Body of pancreas (tissue), 4 donors: ENCODE results near the gene MAP3K7CL. TPM values are rescaled to one million over a fixed set of nuclear protein-coding genes. Genes with fewer than 3 reads are reported as not detected.

ENCODE experiments used
- ATAC-seq: fragments of 150-250 bp; one replicate; pipeline ENCODE4 v1.9.1; 2016
- DNase-seq, 4 donors: peaks; one replicate each; pipeline ENCODE4 v3.0.0-alpha.2; 2019
- H3K27ac ChIP-seq, 4 donors: fragments of 200-600 bp; sonication (generic); 1 replicate in 3 of 4; 2 replicates in 1 of 4; pipeline versions ENCODE4 v1.5.1 to v1.6.1; 2016 to 2019; ENCODE audit warnings: mild to moderate bottlenecking in 1 of 4, mixed read lengths in 1 of 4, moderate library complexity in 1 of 4
- H3K27me3 ChIP-seq, 2 donors: fragments of 200-600 bp; sonication (generic); one replicate each; pipeline ENCODE4 v1.6.0; 2016; ENCODE audit warnings: mild to moderate bottlenecking in 1 of 2
- H3K36me3 ChIP-seq, 2 donors: fragments of 200-600 bp; sonication (generic); replicated peaks in 1 of 2; 2 replicates each; pipeline ENCODE4 v1.5.1; 2016; ENCODE audit warnings: low read depth in 2 of 2; ENCODE audit not compliant: insufficient read depth in 1 of 2
- H3K4me1 ChIP-seq: fragments of 200-600 bp; sonication (generic); one replicate; pipeline ENCODE4 v1.6.0; 2016
- H3K4me3 ChIP-seq, 2 donors: fragments of 200-600 bp; sonication (generic); 1 replicate in 1 of 2; 2 replicates in 1 of 2; pipeline ENCODE4 v1.5.1; 2016 to 2019
- H3K9me3 ChIP-seq, 3 donors: fragments of 200-600 bp; sonication (generic); 1 replicate in 2 of 3; 2 replicates in 1 of 3; pipeline ENCODE4 v1.5.1; 2016
- CTCF ChIP-seq, 7 experiments: fragments of 450-650 bp in 4 of 7; fragments of 200-600 bp in 3 of 7; sonication (generic) in 3 of 7; IDR thresholded peaks; one replicate each; pipeline ENCODE4 v1.5.1; 2016 to 2019; ENCODE audit warnings: antibody characterized with exemption in 7 of 7
- POLR2A ChIP-seq, 3 donors: fragments of 450-650 bp; IDR thresholded peaks; one replicate each; pipeline ENCODE4 v1.6.1; 2016; ENCODE audit warnings: antibody characterized with exemption in 3 of 3, mild to moderate bottlenecking in 2 of 3
- WGBS, 2 donors: methylation state at CpG; one replicate each; pipeline ENCODE4 v1.1.5; 2017; 5-methylcytosine and 5-hydroxymethylcytosine counted together
- intact Hi-C: fragments of 100-400 bp; cut with DNase I; formaldehyde crosslinking; loops from one replicate; pipeline ENCODE4 v1.15.1; 2023
- total RNA-seq, 2 donors: library from RNA; depleted of rRNA; stranded (reverse); fragments of >200 nt; gene quantifications; one replicate each; pipeline ENCODE4 v1.1.0, GENCODE V29; 2016

Gene MAP3K7CL
- total RNA-seq, 2 donors from 2014 or later, result 5.2 to 12.5 TPM

GRCh38 chr21:29085106-29085752 lies 45.2 kb upstream of the MAP3K7CL start:
- Histone ChIP-seq H3K4me3 (no peak overlapping the region), H3K27me3 (no peaks in the 10 kb centered on the region), H3K4me1 (peaks cover 5% of the 10 kb centered on the region), H3K36me3 (no peaks in the 10 kb centered on the region), H3K27ac (no peak overlapping the region), H3K9me3 (no peaks in the 10 kb centered on the region)
- intact Hi-C loops, result no loop called here
- 78 to 81% methylated on average over 8 of the region's 8 CpGs for WGBS, 2 donors
- no peak for TF ChIP-seq POLR2A (IDR thresholded peaks at IDR 0.05)
- no peak for TF ChIP-seq CTCF (IDR thresholded peaks at IDR 0.05)
- no peak for DNase-seq
- ATAC-seq, result no peak

DNA sequence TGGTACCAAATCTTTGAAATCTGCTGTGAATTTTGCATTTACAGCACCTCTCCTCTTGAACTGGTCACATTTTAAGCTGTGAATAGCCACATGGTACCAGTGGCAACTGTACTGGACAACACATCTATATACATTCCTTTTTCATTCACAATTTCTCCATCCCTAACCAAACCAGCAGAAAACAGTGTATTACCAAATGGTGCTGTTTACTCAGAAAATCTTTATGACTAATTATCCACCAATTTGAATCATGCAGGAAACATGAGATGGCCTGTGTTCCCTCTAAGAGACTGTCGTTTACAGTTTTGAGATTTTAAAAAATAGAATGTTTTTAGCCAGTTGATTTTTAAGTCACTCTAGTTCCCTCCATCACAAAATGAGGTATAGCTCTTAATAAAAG lies 39.4 kb upstream of the MAP3K7CL start:
- no peaks in the 10 kb centered on the region for H3K36me3 ChIP-seq
- DNase-seq (no peak), ATAC-seq (no peak)
- H3K27ac ChIP-seq, result no peak overlapping the region
- no peak for TF ChIP-seq POLR2A (IDR thresholded peaks at IDR 0.05)
- TF ChIP-seq CTCF (IDR thresholded peaks at IDR 0.05), result no peak
- intact Hi-C loops, result loop anchor here (5.0 kb wide), 1 partner anchor 281 kb away; no protein-coding TSS in a partner anchor
- WGBS, 2 donors, result 45 to 50% methylated on average over 1 of the region's 1 CpG
- no peaks in the 10 kb centered on the region for H3K9me3 ChIP-seq
- no peak overlapping the region for H3K4me3 ChIP-seq
- H3K27me3 ChIP-seq, result no peaks in the 10 kb centered on the region
- H3K4me1 ChIP-seq, result no peaks in the 10 kb centered on the region

- intact Hi-C loops, result loop anchor here (5.0 kb wide), 1 partner anchor 280 kb away; no protein-coding TSS in a partner anchor
- Histone ChIP-seq H3K27ac (no peak overlapping the region), H3K9me3 (no peaks in the 10 kb centered on the region), H3K4me3 (no peak overlapping the region), H3K36me3 (no peaks in the 10 kb centered on the region), H3K4me1 (no peaks in the 10 kb centered on the region), H3K27me3 (no peaks in the 10 kb centered on the region)
- WGBS, 2 donors, result 58 to 61% methylated on average over 9 of the region's 9 CpGs
- TF ChIP-seq POLR2A (IDR thresholded peaks at IDR 0.05) (no peak), CTCF (IDR thresholded peaks at IDR 0.05) (no peak)
- DNase-seq, result no peak
- ATAC-seq, result no peak
These were observed 38.1 kb upstream of the MAP3K7CL start for GRCh38 chr21:29092102-29092959.

DNA sequence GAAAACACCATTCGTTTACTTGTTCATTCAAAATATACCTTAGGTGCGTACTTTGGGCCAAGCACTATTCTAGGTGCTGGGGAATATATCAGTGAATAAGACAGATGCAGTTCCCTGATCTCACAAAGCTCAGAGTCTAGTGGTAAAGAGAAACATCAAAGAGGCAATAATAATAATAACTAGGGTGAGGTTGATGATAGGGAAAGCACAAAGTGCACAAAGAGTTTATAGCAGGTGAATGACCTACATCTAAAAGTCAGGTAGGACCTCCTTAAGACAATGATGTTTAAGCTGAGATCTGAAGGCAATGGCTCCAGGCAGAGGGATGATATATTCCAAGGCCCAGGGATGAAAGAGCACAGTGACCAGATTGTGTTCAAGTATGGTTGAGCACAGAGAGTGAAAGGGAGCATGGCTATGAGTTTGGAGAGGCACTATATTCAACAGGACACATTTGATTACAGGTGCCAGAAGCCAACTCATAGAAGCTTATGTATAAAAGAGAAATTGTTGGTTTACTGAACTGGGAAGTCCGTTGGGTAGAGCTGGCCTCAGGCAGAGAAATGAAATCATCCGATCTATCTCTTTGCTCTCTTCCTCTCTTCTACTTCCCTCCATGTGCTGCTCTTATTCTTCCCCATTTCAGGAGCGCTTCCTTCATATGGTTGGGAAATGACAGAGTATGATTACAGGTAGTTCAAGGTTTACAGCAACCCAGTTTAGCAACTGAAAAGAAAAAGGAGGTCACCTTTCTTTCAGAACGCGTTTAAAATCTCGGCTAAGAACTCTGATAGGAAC lies 34.0 kb upstream of the MAP3K7CL start:
- 73 to 79% methylated on average over 8 of the region's 8 CpGs for WGBS, 2 donors
- ATAC-seq (no peak), DNase-seq (no peak)
- H3K4me3 ChIP-seq, result no peak overlapping the region
- no peak for TF ChIP-seq POLR2A (IDR thresholded peaks at IDR 0.05)
- no peaks in the 10 kb centered on the region for H3K36me3 ChIP-seq
- no peak overlapping the region for H3K27ac ChIP-seq
- no peaks in the 10 kb centered on the region for H3K9me3 ChIP-seq
- H3K27me3 ChIP-seq, result no peaks in the 10 kb centered on the region
- no peaks in the 10 kb centered on the region for H3K4me1 ChIP-seq
- intact Hi-C loops, result no loop called here

DNA sequence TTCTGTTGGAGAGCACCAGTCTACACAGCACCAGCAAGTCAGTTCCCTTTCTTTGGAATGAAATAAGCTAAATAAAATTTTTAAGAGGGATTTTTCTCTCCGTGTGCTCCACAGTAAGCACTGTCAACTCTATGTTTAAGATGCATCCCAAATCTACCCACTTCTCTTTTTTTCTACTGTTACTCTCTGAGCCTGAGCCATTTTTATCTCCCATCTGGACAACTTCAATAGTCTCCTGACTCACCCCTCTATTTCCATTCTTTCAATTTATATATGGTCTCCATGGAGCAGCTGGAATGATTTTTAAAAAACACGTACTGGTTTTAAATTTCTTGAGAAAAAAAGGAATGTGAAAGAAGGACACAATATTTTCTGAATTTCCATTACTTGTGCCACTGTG lies 32.3 kb upstream of the MAP3K7CL start:
- no peak for DNase-seq
- ATAC-seq, result no peak
- TF ChIP-seq POLR2A (IDR thresholded peaks at IDR 0.05) (no peak), CTCF (IDR thresholded peaks at IDR 0.05) (no peak)
- H3K27me3 ChIP-seq, result no peaks in the 10 kb centered on the region
- no peak overlapping the region for H3K27ac ChIP-seq
- intact Hi-C loops, result no loop called here
- 78 to 83% methylated on average over 2 of the region's 2 CpGs for WGBS, 2 donors
- H3K9me3 ChIP-seq, result no peaks in the 10 kb centered on the region
- H3K4me3 ChIP-seq, result no peak overlapping the region
- no peaks in the 10 kb centered on the region for H3K36me3 ChIP-seq
- no peaks in the 10 kb centered on the region for H3K4me1 ChIP-seq
